Activated CD4-positive, alpha-beta T cell treated with anti-CD3 and anti-CD28 coated beads, Interleukin-2, Interleukin-4, amounts not matched to agents 100 ng/mL and 50 ng/mL, durations not matched to agents 16 hours and 8 hours (primary cell): ENCODE data around the gene SYP.
"Not testable (repeated sequence)": the region's sequence is repeated elsewhere in the genome, so short reads cannot be mapped to it uniquely, and the experiment has no call there.

ENCODE experiments used
- DNase-seq: peaks from one replicate; pipeline ENCODE4 v3.0.0-alpha.2; 2020; ENCODE audit warnings: low spot score

The SYP gene

DNA sequence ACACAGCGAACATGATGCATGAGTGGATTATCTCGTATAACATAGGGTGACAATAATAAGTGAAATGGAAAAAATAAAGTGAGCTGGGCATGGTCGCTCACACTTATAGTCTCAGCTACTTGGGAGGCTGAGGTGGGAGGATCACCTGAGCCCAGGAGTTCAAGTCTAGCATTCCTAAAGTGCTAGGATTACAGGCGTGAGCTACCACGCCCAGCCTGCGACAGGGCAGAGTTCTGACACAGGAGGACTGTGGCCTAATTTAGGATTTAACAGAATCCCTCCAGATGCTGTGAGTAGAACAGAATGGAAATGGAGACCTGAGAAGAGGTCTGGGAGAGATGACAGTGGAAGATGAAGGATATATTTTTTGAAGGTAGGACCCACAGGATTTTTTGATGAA, 10.4 kb downstream of the SYP start:
- no peak for DNase-seq

DNA sequence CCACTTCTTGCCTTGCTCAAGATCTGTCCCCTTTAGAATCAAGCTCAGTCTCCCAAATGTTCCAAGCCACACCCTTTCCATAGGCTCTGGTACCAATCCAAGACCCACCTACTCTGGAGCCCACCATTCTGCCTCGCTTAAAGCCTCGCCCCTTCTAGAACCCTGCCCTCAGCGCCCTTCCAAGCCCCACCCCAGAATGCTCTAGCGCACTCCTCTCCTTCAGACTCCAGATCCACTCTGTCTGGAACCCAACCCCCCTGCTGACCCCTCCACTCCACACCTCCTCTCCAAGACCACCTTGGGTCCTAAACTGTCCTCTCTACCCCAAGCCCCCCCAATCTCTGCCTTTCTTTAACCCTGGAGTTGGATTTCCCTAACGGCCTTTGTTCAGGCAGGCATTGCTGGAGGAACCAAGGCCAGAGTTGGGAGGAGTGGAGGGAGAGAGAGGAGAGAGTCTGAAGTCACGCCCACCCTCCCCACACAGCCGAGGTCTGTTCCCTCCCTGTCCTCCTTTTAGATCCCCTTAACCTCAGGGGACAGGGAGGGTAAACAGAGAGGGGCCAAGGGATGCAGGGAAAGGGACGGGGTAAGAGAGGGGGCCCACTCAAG, 11.4 kb downstream of the SYP start:
- DNase-seq, result no peak

DNA sequence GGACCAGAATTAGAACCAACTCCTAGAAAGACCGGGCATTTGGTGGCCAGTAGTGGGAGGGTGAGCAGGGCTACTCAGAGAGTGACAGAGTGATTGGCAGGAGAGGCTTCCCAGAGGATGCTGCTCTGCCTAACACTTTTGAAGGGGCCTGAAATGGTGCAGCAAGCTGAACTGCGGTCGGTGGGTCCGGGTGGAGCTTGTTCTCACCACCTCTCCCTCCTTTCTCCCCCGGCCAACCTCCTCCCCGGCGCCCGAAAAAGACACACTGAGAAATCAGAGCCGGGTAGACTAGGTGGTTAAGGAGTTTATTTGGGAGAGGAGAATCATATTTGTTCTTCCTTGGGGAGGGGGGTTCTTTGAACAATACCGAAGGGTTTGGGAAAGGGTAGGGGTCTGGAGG, 12.5 kb downstream of the SYP start:
- no peak for DNase-seq

DNA sequence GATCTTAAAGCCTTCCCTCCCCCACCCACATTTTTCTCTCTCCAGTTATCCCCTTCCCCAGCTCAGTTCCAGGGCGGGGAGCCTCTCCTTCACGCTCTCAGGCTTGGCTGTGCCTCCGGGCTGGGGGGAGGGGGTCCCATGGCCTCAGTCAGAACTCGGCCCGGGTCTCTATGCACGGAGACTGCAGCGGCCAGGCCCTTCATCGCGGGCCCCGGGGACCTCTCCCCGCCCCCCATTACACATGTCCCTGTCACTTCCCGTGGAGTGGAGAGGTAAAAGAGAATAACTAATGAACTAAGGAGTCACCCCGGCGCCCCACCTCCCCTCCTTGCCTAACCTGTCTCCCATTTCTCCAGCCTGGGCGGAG, 13.0 kb downstream of the SYP start:
- DNase-seq, result no peak

DNA sequence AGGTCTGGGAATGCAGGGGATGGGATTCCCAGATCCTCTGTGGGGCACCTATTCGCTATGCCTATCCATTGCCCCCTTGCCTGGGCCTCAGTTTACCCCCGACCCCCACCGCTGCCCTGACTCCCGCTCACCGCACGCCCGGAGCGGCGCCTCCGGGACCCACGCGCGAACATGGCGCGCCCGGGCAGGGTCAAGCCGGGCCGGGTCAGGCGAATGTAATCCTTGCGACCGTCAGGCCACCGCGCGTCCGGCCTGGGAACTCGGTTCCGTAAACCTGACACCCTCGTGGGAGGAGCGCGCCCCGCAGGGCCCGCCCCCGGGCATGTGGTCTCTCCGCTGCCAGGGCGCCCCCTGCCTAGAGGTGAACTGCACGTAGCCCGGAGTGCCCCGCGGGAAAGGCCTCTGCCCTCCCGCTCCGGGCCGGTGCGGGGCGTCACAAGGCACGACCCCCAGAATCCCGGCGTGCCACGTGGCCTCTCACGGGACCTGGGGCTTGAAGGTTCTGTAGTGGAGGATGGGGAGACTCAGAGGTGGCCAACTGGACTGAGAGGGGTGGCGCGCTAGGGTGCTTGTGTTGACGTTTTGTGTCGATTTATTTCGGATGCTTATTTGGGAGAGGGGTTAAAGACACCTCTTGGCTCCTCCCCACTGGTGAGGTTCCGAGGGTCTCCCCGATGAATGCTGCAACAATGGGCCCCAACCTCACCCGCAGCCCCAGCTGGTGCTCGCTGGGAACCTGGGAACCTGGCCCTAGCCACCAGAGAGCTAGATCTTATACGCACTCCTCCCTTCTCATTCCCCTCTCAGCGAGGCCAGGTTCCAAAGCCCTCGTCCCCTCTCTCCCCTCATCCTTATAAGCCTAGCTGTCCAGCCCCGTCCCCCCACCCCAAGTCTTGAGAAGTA, 13.6 kb downstream of the SYP start, which contains the start of gene PRICKLE3:
PRICKLE3 (minus strand) TSS at position 249 of the 903 bp plus-strand sequence; CDS start at position 173, 76 bp downstream.
- DNase-seq, result peak; percentile 70

DNA sequence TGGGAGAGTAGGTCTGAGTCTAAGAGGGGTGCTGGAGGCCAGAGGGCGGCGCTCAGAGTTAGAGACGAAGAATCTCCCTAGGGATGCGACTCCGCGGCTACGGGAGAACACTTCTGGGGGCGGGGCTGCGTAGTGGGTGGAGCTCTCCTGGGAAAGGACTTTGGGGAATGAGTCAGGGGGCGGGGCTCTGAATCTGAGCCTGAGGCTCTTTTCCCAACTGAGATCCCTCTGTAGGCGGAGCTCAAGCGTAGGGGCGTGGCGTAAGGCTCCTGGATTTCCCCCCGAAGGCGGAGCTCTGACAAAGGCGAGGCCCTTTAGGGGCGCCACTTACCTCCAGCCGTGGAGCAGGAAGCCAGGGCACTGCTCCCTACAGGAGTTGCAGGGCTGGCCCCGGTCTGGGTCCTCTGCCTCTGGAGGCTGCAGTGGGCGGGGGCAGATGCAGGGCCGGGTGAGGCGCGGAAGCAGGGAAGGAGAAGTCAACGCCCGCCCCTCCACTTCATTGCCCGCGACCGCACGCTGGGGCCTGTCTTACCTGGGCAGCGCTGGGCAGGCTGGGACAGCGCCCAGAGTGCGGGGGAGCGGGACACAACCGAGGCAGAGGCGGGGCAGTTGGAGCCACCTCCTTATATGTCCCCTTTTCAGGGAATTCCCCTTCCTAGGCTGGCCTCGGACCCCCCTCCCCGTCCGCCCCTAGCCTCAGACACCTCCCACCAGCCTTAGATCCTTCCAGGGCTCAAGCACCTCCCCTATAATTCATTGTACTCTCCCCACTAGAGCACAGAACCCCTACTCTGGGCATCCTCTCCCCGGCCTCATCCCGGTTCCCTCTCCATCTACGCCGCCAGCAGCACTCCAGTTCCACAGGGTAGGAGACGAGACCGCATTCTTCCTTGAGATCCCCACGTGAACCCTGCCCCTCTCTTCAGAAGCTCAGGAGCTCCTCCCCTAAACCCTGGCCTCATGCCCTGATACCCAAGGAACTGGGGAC, 15.4 kb downstream of the SYP start:
- DNase-seq, result peak; percentile 32

DNA sequence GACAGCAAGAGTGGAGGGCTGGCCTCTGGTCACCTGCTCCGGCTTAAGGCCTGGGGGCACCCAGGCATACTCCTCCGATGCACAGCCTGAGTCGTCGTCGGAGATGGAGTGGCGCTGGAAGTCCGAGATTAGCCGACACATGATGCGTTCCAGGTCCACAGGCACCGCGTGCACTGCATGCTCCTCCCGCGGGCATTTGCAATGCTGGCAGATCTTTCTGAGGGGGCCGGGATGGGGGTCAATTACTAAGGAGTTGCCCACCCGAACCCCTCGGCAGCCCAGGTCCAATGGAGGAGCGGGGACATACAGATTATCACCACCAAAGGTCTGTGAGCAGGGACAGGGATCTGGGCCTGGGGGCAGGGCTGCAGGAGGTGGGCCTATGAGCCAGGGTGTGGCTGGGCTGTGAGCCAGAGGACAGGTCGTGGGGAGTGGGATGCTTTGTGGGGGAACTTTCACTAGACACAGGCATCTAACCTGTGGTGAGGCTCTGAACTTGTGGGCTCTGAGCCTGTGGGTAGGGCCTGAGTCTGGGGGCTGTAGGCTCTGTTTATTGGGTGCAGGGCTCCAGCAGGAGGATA, 16.2 kb downstream of the SYP start:
- no peak for DNase-seq

DNA sequence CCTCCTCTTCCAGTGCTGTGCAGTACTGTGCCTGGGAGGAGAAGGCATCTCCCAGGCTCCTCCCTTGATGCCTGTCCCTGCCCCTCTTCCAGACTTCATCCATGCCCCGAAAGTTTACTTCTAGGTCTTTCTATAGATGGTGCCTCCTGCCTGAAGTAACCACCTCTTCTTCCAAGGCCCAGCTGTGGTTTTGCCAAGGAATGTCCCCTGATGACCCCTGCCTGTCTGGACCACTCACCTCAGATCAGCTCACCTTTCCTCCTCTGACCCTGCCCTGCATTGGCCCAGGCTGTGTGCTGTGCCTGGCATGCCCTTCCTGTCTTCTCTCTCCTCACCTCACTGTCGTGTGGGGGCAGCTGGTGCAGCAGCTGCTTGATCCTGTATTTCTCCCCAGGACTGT, 20.6 kb downstream of the SYP start:
- no peak for DNase-seq

DNA sequence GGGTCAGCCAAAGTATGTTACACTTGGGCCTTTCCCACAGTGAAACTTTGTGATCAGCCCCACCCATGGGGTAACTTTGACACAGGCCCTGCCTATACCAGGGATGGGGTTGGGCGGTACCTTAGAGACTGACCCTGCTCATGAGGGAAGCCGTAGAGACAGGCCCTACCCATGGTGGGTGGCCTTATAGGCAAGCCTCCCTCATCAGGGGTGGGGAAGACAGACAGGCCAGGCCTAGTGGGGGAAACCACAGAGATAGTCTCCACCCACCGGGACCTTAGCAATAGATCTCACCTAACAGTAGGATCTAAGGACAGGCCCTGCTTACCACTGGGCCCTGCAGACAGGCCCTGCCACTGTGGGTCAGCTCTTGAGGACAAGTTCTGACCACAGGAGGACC, 21.5 kb downstream of the SYP start:
- DNase-seq, result no peak

DNA sequence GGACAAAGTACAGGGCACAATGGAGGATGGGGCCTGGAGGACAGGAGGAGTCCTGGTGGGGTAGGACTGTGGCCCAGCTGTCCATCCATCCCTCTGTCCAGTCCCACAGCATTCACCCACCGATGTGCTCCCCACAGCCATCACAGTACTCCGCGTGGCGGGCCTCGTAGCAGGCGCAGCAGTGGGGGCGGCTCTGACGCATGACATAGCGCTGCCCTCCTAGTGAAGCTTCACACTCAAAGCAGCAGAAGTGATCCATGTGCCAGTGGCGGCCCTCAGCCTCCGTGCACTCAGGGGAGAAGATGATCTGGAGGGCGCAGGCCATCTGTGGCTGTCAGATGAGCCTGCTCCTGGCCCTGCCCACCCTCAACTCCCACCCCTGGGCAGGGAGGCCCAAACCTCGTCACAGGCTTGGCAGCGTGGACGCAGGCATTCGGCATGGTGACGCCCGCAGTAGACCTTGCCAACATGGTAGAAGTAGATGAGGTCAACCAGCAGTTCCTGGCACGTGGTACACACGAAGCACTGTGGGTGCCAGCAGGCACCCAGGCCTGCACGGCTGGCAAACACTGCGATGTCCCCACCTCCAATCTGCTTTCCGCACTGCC, 22.0 kb downstream of the SYP start:
- no peak for DNase-seq

DNA sequence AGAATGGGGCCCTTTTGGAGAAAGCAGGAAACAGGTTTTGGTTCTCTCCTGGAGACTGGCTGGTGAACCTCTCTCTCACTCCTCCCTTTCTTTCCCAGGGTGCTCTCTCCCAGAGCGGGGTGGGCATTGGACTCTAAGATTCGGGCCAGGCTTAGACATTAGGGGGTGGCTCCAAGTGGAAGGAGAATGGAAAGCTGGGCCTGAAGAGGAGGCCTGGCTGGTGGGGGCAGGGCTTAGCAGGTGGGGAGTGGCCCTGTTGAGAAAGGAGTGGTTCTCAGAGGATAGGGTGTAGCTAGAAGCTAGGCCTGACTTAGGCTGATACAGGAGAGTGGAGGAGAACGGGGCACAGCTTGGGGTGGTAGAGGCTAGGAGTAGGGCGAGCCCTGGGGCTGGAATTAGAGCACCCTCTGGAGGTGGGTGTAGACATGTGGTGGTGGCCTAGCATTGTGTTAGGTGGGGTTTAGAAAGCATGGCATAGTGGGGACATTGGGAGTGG, 22.6 kb downstream of the SYP start:
- no peak for DNase-seq

DNA sequence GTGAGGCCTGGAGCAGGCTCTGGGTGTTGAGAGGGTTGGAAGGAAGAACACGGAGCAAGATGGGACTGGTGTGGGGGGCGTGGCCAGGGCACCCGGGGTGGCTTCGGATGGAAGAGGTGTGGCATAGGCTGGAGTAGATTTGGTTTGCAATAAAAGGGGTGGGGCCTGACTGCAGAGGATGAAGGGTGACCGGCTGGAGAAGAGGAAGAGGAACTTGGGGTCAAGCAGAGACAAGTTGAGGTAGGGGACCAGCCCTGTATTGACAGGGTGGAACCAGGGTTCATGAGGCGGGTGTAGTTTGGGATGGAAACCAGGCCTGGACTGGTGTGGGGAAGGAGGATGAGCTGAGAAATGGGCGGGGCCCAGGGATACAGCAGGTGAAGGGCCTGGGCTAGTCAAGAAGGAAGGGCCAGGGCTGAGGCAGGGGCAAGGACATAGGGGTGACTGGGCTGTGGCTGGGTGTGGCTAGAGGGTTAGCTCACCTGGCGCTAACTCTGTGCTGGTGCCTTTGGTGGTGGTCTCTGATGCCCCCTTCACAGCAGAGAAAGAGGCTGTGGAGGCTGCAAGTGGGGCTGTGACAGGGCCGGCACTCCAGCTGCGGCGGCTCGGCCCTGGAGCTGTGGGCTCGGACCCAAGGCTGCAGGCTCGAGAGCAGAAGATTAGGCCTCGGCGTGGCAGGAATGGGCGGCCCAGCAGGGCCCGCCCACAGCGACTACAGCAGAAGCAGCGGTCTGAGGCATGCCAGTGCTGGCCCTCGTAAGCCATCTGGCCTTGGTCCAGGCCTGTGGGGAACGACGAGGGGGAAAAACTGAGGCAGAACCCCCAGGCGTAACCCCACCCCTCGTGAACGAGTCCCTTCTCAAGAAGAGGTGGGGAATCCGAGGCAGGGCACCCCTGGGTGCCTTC, 23.3 kb downstream of the SYP start:
- no peak for DNase-seq

DNA sequence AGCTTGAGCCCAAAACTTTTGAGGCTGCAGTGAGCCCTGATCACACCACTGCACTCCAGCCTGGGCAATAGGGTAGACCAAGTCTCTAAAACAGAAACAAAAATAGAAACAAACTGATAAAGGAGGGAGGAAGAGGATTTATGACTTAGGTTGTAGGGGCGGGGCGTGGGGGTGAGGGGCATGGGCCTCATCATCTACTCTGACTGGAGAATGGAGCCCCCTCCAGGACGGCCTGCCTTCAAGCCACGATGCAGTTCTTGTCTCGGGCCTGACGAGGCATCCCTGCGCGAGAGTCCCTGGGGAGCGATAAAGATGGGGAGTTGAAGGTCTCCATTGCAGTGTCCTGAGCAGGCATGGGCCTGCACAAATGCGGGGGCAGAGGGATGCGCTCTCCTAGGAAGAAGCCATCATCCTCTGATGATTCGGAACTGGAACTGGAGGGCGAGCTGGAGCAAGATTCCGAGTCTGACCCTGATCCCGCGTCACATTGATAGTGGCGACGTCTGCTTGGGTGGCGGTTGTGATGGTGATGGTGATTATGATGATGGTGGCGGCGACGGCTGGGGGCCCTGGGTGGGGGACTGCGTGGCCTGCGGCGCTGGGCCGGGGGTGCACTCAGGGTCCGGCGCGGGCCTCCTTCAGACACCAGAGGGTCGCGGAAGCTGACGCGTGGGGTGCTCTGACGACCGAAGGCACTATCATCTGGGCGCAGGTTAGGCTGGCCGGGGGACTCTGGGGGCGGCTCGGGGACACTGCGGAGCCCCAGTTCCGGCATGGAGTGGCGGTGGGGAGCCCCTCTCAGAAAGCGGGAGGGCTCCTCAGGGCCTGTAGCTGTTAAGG, 24.3 kb downstream of the SYP start:
- DNase-seq, result no peak

DNA sequence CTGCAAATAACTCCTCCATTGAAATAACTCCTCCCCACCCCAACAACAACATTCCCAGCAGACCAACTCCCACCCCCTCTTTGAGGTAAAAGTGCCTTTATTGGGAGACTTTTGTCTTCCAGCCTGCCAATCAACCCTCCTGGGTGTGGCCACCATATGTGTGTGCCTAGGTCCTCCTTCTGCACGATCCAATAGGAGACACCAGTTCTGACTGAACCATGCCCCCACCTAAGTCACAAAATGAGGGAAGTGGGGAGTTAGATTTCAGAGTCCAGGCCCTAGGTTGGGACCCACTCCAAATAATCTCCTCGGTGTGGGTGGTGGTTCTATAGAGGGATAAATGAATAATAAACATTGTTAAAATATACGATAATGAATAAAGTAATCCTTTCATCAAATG, 25.3 kb downstream of the SYP start:
- DNase-seq, result no peak

DNA sequence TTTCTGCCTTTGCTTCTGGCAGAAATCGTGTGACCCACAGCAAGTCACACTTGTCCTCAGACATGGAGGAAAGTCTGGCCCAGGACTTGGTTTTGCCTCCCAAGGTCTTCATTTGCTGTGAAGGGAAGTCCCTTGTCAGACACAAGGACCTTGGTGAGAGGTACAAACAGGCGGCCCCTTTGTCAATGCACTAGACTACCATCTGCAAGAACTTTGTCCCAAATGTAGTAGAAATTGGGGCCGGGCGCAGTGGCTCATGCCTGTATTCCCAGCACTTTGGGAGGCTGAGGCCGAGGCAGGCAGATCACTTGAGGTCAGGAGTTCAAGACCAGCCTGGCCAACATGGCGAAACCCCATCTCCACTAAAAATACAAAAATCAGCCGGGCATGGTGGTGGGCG, 26.4 kb downstream of the SYP start:
- not testable (repeated sequence) for DNase-seq

DNA sequence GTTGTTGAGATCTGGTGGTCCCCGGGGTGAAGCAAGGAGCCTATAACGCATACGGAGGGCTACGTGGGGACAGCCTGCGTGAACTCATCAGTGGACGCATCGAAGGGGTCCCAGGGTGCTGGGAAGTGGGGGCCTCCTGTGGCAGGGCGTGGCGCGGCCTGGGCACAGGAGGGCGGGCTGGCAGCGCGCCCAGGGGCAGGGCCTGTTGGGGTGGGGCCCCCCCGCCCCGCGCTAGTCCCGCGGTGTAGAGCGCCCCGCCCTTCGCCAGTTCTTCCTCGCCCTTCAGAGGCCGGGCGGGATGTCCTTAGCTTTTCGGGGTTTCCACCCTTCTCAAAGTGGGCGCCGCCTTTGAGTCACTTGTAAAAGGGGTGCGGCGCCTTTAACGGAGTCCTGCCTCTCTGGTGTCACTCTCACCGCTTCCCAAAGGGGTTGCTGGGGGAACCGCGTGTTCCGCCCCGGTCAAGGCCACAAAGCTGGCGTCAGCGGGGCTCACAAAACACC, 27.7 kb downstream of the SYP start:
- DNase-seq, result peak; percentile 67

DNA sequence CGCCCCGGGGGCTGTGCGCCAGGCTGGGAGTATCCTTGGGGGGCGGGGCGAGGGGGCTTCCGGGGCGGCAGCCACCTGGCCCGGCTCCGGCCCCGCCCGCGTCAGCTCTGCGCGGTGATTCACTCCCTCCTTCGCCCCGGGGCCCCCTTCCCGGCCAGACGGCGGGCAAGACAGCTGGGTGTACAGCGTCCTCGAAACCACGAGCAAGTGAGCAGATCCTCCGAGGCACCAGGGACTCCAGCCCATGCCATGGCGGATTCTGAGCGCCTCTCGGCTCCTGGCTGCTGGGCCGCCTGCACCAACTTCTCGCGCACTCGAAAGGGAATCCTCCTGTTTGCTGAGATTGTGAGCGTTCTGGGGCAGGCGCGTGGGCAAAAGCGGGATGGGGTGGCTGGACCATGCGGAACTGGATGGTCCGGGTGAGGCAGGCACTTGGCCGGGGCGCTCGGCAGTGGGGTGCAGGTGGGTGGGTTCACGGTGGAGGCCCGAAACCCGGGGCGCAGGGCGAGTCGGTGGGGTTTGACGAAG, 28.2 kb downstream of the SYP start, which contains the start of gene PLP2:
PLP2 (plus strand) TSS at position 147 of the 528 bp plus-strand sequence; CDS start at position 250, 103 bp downstream.
- peak; percentile 62 for DNase-seq

DNA sequence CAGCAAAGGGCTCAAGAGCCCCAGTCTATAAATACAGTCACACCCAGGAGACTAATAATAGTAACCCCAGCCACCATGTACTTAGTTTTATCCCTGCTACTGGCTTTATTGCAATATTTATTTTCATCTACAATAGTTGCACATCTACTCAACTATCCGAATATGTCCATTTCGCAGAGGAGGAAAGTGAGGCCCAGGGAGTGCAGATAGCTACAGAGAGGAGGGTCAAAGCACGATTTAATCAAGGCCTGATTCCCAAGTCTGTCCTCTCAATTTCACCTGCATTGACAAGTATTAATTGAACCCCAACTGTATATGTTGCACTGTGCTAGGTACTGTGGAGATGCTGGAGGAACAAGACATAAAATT, 32.3 kb downstream of the SYP start:
- DNase-seq, result no peak
